IMR-90 (cell line): ENCODE data around the gene L1TD1. TPM values are rescaled to one million over a fixed set of nuclear protein-coding genes. Genes with fewer than 3 reads are reported as not detected.
"Not testable (repeated sequence)": the region's sequence is repeated elsewhere in the genome, so short reads cannot be mapped to it uniquely, and the experiment has no call there.

Experiments
- ATAC-seq: fragments of 200-7000 bp; cut with Tn5 transposase; 2 replicates; pipeline ENCODE4 v1.9.1; 2020; ENCODE audit warnings: low read depth, mild to moderate bottlenecking, moderate library complexity
- BruUV-seq: library from RNA; stranded (reverse); fragments of 400-500 nt; replicated peaks from 2 replicates; lab custom pipeline; 2021; lab: Mats Ljungman, UMichigan
- CTCF ChIA-PET: fragments of 300-600 bp; formaldehyde crosslinking; extraction: SDS; loops from one replicate; lab custom pipeline; 2021; ENCODE audit warnings: antibody characterized with exemption; lab: Yijun Ruan, JAX
- POLR2A ChIA-PET: fragments of 300-600 bp; sonication (Branson Sonifier 250); formaldehyde crosslinking; loops from one replicate; lab custom pipeline; 2022; ENCODE audit warnings: antibody characterized with exemption; ENCODE audit not compliant: unreplicated experiment; lab: Charles Lee
- DNase-seq: peaks from one replicate; pipeline ENCODE4 v3.0.0; 2013
- H2AFZ ChIP-seq: replicated peaks from 2 replicates; pipeline ENCODE3; 2013; ENCODE audit warnings: low read length, mild to moderate bottlenecking; ENCODE audit not compliant: poor library complexity
- H2AK5ac ChIP-seq: 2 replicates; pipeline ENCODE4 v1.6.1; 2013; ENCODE audit warnings: low read depth, low read length, inconsistent platforms
- H2AK9ac ChIP-seq: replicated peaks from 2 replicates; pipeline ENCODE3; 2013; ENCODE audit warnings: mild to moderate bottlenecking, low read depth, low read length, moderate library complexity; ENCODE audit not compliant: poor library complexity
- H2BK120ac ChIP-seq: 2 replicates; pipeline ENCODE4 v1.6.1; 2013; ENCODE audit warnings: low read depth, low read length, inconsistent platforms
- H2BK15ac ChIP-seq: 3 replicates; pipeline ENCODE4 v1.6.1; 2013; ENCODE audit warnings: low read depth, low read length, inconsistent platforms
- H2BK20ac ChIP-seq: 2 replicates; pipeline ENCODE4 v1.6.1; 2013; ENCODE audit warnings: low read depth, mild to moderate bottlenecking, inconsistent platforms, low read length, moderate library complexity
- H2BK5ac ChIP-seq: 2 replicates; pipeline ENCODE4 v1.6.1; 2013; ENCODE audit warnings: mild to moderate bottlenecking, low read depth, low read length, inconsistent platforms; ENCODE audit not compliant: poor library complexity, severe bottlenecking
- H3K14ac ChIP-seq: replicated peaks from 2 replicates; pipeline ENCODE4 v1.6.1; 2013; ENCODE audit warnings: low read depth, low read length, inconsistent platforms
- H3K18ac ChIP-seq: 2 replicates; pipeline ENCODE4 v1.6.1; 2013; ENCODE audit warnings: low read depth, low read length, control low read depth
- H3K23ac ChIP-seq: 2 replicates; pipeline ENCODE4 v1.6.1; 2013; ENCODE audit warnings: low read depth, low read length, inconsistent platforms
- H3K27ac ChIP-seq: 2 replicates; pipeline ENCODE4 v1.5.1; 2013; ENCODE audit warnings: mild to moderate bottlenecking, control low read depth, low read length; ENCODE audit not compliant: insufficient read depth
- H3K27me3 ChIP-seq: 2 replicates; pipeline ENCODE4 v1.6.1; 2013; ENCODE audit warnings: low read length; ENCODE audit not compliant: control insufficient read depth, insufficient read depth
- H3K36me3 ChIP-seq: 2 replicates; pipeline ENCODE4 v1.6.1; 2013; ENCODE audit warnings: low read length, mixed read lengths; ENCODE audit not compliant: control insufficient read depth, insufficient read depth
- H3K4ac ChIP-seq: 2 replicates; pipeline ENCODE4 v1.6.1; 2013; ENCODE audit warnings: low read depth, low read length, inconsistent platforms
- H3K4me1 ChIP-seq: 2 replicates; pipeline ENCODE4 v1.6.1; 2013; ENCODE audit warnings: low read length, mixed read lengths; ENCODE audit not compliant: control insufficient read depth, insufficient read depth
- H3K4me2 ChIP-seq: 2 replicates; pipeline ENCODE4 v1.6.1; 2013; ENCODE audit warnings: low read depth, mild to moderate bottlenecking, control low read depth, low read length, moderate library complexity
- H3K4me3 ChIP-seq: 2 replicates; pipeline ENCODE4 v1.5.1; 2013; ENCODE audit warnings: low read depth, mild to moderate bottlenecking, control low read depth, low read length, moderate library complexity; ENCODE audit not compliant: insufficient read depth
- H3K56ac ChIP-seq: 2 replicates; pipeline ENCODE4 v1.6.1; 2013; ENCODE audit warnings: low read length, inconsistent platforms; ENCODE audit not compliant: insufficient read depth; ENCODE audit errors: extremely low read depth
- H3K79me1 ChIP-seq, 2 experiments: 2 replicates each; pipeline ENCODE4 v1.6.1; 2013; ENCODE audit warnings: low read length in 2 of 2, inconsistent platforms in 1 of 2, low read depth in 1 of 2
- H3K9ac ChIP-seq: 2 replicates; pipeline ENCODE4 v1.6.1; 2013; ENCODE audit warnings: low read depth, low read length, control low read depth
- H3K9me1 ChIP-seq: 2 replicates; pipeline ENCODE4 v1.6.1; 2013; ENCODE audit warnings: low read length, inconsistent platforms; ENCODE audit not compliant: insufficient read depth
- H3K9me3 ChIP-seq: 2 replicates; pipeline ENCODE4 v1.6.1; 2013; ENCODE audit warnings: low read length; ENCODE audit not compliant: control insufficient read depth, insufficient read depth
- H4K20me1 ChIP-seq: 2 replicates; pipeline ENCODE4 v1.6.1; 2013; ENCODE audit warnings: low read length, inconsistent platforms; ENCODE audit not compliant: insufficient read depth
- H4K5ac ChIP-seq: 2 replicates; pipeline ENCODE4 v1.6.1; 2013; ENCODE audit warnings: mild to moderate bottlenecking, low read depth, low read length, control low read depth
- H4K8ac ChIP-seq, 2 experiments: 2 replicates each; pipeline ENCODE4 v1.6.1; 2013; ENCODE audit warnings: low read depth in 2 of 2, low read length in 2 of 2, control low read depth in 1 of 2, inconsistent platforms in 1 of 2
- H4K91ac ChIP-seq: 2 replicates; pipeline ENCODE4 v1.6.1; 2013; ENCODE audit warnings: low read depth, low read length, inconsistent platforms; ENCODE audit not compliant: insufficient read depth
- WGBS, 2 experiments: methylation state at CpG; one replicate each; pipeline versions ENCODE4 v1.1.5 to v1.1.7; 2013; ENCODE audit warnings: missing lambda C conversion rate in 2 of 2; ENCODE audit not compliant: insufficient read length in 1 of 2; ENCODE audit errors: extremely low coverage in 2 of 2; 5-methylcytosine and 5-hydroxymethylcytosine counted together
- dilution Hi-C: fragments of 300-500 bp; cut with HindIII; formaldehyde crosslinking; loops from one replicate; pipeline ENCODE4 v1.14.3; 2018; ENCODE audit warnings: low sequenced_read_pairs; ENCODE audit not compliant: unreplicated experiment
- in situ Hi-C: fragments of 300-500 bp; cut with MboI; formaldehyde crosslinking; loops from 3 replicates; pipeline ENCODE4 v1.14.3; 2019; ENCODE audit warnings: low sequenced_read_pairs, inconsistent platforms, mixed read lengths
- intact Hi-C: fragments of 100-400 bp; cut with micrococcal nuclease; formaldehyde crosslinking; loops from 2 replicates; pipeline ENCODE4 v1.10.0; 2022
- polyA plus RNA-seq, 3 experiments: library from polyadenylated mRNA; depleted of rRNA; stranded (reverse); fragments of >200 nt; gene quantifications; 2 replicates each; pipeline ENCODE4 v1.2.3, GENCODE V29; 2012; ENCODE audit warnings: low replicate concordance in 1 of 3
- total RNA-seq: library from RNA; depleted of rRNA; stranded (reverse); fragments of >200 nt; gene quantifications from 2 replicates; pipeline ENCODE4 v1.2.3, GENCODE V29; 2012

L1TD1 gene
- total and polyA plus RNA-seq, 2 of the 4 experiments (the other 2 are of a cell fraction) = not detected

GRCh38 chr1:62180054-62180453 lies 14.6 kb upstream of the L1TD1 start:
- H4K20me1 ChIP-seq, H2AK9ac ChIP-seq, CTCF ChIA-PET, intact Hi-C loops, H3K9me3 ChIP-seq, DNase-seq, H2BK20ac ChIP-seq, H3K27ac ChIP-seq, H3K14ac ChIP-seq, H4K5ac ChIP-seq, H3K4me3 ChIP-seq, H2AK5ac ChIP-seq, H3K9me1 ChIP-seq, H3K18ac ChIP-seq, H2BK15ac ChIP-seq, H3K23ac ChIP-seq, H3K27me3 ChIP-seq, H2BK120ac ChIP-seq, H2AFZ ChIP-seq, H4K8ac ChIP-seq, ATAC-seq, dilution Hi-C loops, H3K9ac ChIP-seq, H4K91ac ChIP-seq, BruUV-seq, H3K56ac ChIP-seq, H3K79me1 ChIP-seq, H3K4me2 ChIP-seq, POLR2A ChIA-PET, H3K36me3 ChIP-seq, H3K4me1 ChIP-seq, H3K4ac ChIP-seq, H2BK5ac ChIP-seq: not testable (repeated sequence)
- 80% methylated on average over 1 of the region's 4 CpGs; no CpG with 5 or more reads in 1 of the 2 experiments for WGBS, 2 experiments
- in situ Hi-C loops = loop anchor here (25.0 kb wide), 1 partner anchor 557 kb away; no protein-coding TSS in a partner anchor
